ENCODE data around the gene MFN2.

MFN2 gene

GRCh38 chr1:12051361-12051760 lies 71.1 kb downstream of the MFN2 start:
- no peak for DNase-seq (ENCODE audit: low spot score)

- DNase-seq (ENCODE audit: low spot score), result peak; percentile 40
Measured at GRCh38 chr1:12052008-12052573, 71.8 kb downstream of the MFN2 start.

GRCh38 chr1:12052997-12053686 lies 72.9 kb downstream of the MFN2 start:
- DNase-seq (ENCODE audit: low spot score), result no peak

- DNase-seq (ENCODE audit: low spot score), result no peak
Measured at GRCh38 chr1:12053752-12054548, 73.7 kb downstream of the MFN2 start.

GRCh38 chr1:12055259-12055658 lies 75.0 kb downstream of the MFN2 start:
- DNase-seq (ENCODE audit: low spot score), result no peak

GRCh38 chr1:12056331-12056841 lies 76.1 kb downstream of the MFN2 start:
- no peak for DNase-seq (ENCODE audit: low spot score)

- no peak for DNase-seq (ENCODE audit: low spot score)
Measured at GRCh38 chr1:12057382-12057781, 77.1 kb downstream of the MFN2 start.

GRCh38 chr1:12057940-12058687 lies 77.9 kb downstream of the MFN2 start:
- DNase-seq (ENCODE audit: low spot score), result no peak

- no peak for DNase-seq (ENCODE audit: low spot score)
Measured at GRCh38 chr1:12059226-12059625, 79.0 kb downstream of the MFN2 start.

- DNase-seq (ENCODE audit: low spot score), result no peak
Measured at GRCh38 chr1:12059722-12060464, 79.6 kb downstream of the MFN2 start.

- DNase-seq (ENCODE audit: low spot score), result no peak
Measured at GRCh38 chr1:12060500-12060899, 80.3 kb downstream of the MFN2 start.
